GM18861 (cell line): ENCODE data around the gene COL13A1.

Experiments
- ATAC-seq: cut with Tn5 transposase; IDR thresholded peaks from one replicate; pipeline ENCODE4 v1.9.1; 2021; ENCODE audit not compliant: unreplicated experiment

COL13A1 gene

DNA sequence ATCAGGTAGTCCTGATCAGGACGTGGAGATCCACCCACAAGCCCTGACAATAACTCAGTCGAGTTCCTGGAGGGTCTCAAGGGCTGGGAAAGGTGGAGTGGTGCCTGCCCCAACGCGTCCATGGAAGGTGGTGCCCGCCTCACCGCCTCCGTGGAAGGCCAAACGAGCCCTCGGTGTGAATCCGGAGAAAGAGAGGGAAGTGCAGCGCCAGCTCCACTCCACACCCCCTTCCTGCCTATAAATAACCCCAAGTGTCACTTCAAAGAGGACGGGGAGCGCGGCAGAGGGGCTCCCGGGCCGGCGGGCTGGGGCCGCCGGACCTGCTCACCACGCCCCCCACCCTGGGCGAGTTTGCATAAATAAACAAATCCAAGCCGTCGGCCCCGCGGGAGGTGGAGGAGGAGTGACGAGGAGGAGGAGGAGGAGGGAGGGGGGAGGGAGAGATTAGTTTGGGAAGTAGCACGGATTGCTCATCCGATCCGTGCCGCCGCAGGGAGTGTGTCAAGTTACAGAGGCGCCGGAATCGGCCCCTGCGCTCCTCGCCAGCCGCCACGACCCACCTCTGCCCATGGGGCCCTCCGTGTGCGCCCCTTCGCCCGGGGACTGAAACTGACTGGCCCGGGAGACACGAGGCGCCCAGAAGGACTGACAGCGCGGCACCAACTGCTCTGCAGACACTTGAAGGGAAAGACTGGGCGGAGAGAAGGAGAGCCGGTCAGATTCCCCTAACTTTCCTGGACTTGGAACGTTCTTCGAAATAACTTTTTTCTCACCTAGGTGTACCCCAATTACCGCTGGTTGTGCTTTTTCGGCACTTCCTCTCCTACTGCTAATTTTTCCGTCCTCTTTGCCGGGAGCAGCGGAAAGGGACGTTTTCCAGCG is at the start of gene COL13A1:
Gene COL13A1 (plus strand): TSS at position 473 of the 882 bp plus-strand sequence. CDS start 518 bp downstream, outside the sequence.
- ATAC-seq, result no peak

DNA sequence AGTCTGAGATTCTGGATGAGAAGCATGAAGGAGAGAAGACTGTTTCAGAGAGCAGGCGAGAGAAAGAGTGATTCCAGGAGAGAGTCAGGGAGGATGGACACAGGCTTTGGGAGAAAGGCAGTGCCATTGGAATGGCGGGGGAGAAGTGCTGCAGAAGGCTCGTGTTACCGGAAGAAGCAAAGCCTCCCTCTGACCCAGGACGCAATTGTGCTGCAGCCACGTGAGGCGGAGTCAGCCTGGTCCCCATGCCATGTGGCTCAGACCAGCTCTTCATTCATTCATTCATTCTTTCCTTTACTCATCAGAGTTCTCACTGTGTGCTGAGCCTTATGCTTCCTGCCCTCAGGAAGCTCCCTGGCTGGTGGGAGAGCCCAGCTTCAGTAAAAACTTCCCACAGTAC is 49.2 kb upstream of the COL13A1 start:
- no peak for ATAC-seq

DNA sequence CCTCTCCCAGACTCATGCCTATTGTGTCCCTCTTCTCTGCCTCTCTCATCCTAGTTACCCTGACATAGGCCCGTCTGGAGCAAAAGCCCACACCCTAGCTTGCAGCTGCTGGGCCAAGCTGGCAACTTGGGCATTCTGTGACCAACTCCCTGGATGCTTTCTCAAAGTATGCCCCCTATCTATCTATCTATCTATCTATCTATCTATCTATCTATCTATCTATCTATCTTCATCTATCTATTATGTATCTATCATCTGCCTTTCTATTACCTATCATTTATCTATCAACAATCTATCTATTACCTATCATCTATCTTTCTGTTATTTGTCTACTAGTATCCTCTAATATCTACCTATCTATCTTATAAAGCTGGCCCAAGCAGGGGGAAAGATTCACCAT is 45.4 kb upstream of the COL13A1 start:
- no peak for ATAC-seq

DNA sequence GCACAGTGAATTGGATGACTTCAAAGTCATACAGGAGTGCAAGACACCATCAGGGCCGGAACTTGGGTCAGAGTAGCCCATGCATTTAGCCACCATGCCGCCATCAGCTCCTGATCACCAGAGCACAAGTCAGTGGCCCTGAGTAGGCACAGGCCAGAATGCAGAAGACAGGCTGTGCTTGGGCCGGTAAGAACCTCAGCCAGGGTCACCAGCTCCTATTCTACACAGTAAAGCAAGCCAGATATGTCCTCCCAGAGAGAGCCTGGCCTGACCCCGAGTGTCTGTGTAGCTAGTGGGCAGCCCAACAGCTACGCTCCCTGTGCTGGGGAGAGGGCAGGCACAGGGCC is 44.5 kb upstream of the COL13A1 start:
- ATAC-seq, result no peak

DNA sequence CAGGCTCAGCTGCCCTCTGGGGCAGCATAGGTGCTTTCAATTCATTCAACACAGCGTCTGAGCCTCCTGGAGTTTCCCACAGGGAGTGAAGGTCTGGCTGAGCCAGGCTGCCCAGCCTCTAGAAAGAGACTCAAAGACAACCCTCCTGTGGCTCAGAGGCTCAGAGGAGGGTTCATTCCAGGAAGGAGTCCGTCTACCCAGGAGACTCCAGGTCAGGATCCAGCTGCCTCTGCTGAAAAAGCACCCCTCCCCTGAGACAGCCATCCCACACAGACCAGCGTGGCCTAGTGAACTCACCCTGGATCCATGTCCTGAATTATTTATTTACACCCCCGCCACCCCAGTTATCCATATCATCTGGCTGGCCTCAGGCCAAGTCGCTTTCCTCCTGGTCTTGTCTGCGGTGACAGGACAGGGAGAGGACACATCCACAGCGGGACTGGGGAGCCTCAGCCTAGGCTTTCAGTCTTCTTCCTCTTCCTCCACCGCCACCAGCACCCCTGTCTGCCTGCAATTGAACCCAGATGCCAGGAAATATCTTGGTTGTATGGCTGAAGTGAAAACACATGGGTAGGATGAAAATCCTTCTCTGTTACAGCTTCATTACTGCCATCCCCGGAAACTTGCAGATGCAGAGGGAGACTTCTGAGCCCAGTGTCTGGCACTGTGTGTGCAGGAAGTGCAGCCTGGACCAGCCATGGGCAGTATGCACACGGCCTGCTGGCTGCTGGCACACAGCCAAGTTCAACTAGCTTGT is 44.0 kb upstream of the COL13A1 start:
- ATAC-seq, result no peak

GRCh38 chr10:69758310-69758728 is 43.4 kb upstream of the COL13A1 start:
- ATAC-seq, result no peak

DNA sequence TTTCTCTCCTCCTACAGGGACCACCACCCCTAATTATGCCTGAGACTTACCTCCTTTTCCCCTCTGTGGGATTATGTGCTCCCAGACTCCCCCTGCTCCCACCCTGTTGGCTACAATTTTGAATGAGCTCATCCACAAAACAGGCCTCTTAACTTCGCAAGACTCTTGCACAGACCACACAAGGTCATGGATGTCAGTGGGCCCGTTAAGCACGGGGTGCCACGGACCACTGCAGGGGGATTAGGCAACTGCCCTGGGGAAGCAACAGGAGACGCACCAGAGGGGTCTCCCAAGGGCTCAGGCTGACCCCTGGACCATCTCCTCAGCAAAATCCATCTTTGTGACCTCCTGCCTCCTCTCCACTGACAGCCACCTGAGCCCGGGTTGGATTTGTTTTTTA is 42.1 kb upstream of the COL13A1 start:
- ATAC-seq, result no peak

DNA sequence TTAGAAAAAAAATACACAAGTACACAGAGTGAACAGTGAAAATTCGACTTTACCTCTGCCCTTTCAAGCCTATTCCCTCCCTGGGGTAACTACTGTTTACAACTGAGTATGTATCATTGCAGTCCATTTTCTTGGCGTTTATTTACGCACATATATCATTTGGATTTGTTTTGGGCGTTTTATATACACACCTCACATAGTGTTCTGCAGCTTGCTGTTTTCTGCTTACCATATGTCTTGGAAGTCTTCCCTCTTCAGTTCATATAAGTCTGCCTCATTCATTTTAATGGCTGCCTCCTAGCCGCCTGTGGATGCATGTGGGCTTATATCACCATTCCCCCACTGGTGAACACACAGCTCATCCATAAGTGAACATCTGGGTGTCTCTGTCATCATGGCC is 41.6 kb upstream of the COL13A1 start:
- ATAC-seq, result no peak

DNA sequence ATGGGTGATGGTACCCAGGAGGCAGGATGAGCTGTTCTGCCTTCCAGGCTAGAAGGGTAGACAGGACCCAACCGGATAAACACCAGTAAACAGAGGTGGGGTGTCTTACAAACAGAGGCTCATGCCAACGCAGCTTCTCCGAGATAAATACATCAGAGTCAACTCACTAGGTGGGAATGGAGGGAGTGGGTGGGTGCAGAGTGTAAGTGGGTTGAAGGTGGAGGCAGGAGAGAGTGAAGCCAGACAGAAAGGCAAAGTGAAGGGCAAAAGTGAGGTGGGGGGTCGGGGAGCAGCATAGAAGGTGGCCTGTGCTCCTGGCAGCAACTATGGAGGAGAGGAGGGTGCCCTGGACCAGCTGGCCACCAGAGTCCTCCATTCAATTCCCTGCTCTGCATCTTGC is 40.4 kb upstream of the COL13A1 start:
- ATAC-seq, result no peak

- ATAC-seq, result no peak
Observed at GRCh38 chr10:69766161-69766910, 35.4 kb upstream of the COL13A1 start.

GRCh38 chr10:69767793-69768192 is 33.9 kb upstream of the COL13A1 start:
- no peak for ATAC-seq

DNA sequence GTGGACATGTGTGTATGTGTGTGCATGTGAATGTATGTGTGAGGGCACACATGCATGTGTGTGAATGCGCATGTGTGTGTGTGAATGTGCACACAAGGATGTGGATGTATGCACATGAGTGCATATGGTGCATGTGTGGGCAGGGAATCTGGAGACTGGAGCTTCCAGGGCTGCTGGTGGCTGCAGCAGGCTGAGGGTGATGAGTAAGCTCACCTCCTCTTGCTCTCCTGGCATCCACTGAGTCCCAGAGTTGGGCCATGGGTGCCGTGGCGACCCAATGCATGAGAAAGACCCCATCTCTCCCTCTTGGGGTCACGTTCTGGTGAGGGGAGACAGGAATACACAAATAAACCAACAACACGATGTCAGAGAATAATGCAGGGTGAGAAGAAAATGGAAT is 33.3 kb upstream of the COL13A1 start:
- ATAC-seq, result no peak

DNA sequence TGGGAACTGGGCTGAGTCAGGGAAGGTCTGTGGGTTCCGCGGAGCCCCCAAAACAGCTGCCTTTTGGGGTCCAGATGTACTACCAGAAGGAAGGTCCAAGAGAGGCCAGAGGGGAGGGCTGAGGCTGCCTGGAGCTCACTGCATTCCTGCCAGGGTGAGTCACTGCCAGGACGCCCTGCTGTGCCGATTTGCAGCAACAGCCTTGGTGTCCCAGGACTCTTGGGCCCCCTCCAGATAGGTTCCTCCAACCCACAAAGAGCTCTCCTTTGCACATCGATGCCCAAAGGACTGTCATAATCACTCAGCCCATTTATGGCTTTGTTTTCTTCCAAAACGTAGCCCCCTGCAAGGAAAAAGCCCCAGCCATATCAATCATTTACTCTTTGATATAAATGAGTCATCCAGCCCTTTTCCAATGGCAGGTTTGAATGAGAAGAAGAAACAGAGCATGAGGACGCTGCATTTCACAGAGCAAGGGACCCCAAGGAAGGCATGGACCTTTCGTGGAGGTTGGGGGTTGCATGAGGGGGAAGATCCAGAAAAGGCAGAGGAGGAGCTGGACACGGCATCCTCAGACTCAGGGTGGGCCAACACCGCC is 32.2 kb upstream of the COL13A1 start:
- no peak for ATAC-seq

GRCh38 chr10:69772933-69773704 is 28.6 kb upstream of the COL13A1 start:
- ATAC-seq, result no peak

GRCh38 chr10:69774596-69774995 is 27.1 kb upstream of the COL13A1 start:
- ATAC-seq, result no peak

GRCh38 chr10:69780077-69780476 is 21.6 kb upstream of the COL13A1 start:
- no peak for ATAC-seq

DNA sequence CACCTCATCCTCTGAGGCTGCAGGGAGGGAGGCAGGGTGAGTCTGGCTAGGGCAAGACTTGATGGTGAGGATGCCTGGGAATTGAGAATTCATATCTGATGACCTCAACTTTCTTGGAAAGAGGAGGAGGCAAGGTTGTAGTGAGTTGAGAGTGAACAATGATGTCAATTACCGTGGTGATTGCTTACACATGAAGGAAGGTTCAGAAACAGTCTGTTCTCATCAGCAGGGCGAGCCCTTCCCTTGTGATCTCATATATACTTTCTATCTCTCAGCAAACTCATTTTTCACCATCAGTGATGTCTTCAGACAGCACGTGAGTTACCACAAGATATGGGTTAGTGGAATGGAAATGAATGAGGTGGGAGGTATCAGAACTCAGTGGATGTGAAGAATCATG is 20.1 kb upstream of the COL13A1 start:
- no peak for ATAC-seq

GRCh38 chr10:69783515-69783914 is 18.2 kb upstream of the COL13A1 start:
- no peak for ATAC-seq

DNA sequence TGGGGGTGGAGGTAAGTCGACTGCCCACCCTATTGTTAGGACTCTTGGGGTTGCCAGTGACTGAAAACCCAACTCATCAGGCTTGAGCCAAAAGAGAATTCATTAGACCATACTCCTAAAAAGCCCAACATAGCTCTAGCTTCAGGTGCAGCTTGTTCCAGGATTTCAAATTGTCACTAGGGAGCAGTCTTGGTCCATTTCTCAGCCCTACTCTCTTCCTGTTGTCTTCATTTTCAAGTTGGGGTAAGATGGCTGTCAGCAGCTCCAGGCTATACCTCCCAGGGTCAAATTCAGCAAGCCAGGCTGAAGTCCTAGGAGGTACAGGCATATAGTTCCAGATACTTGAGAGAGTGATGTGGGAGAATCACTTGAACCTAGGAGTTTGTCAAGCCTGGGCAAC is 14.9 kb upstream of the COL13A1 start:
- no peak for ATAC-seq

- no peak for ATAC-seq
Observed at GRCh38 chr10:69787681-69788080, 14.0 kb upstream of the COL13A1 start.
